ENCODE results near the gene PLEKHB1. TPM values are rescaled to one million over a fixed set of nuclear protein-coding genes. Genes with fewer than 3 reads are reported as not detected.

PLEKHB1 gene, protein sequence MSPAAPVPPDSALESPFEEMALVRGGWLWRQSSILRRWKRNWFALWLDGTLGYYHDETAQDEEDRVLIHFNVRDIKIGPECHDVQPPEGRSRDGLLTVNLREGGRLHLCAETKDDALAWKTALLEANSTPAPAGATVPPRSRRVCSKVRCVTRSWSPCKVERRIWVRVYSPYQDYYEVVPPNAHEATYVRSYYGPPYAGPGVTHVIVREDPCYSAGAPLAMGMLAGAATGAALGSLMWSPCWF
- polyA plus RNA-seq = 10 to 100 TPM in 3 of 4 donors, 1 to 10 TPM in 1; 4.1 to 20.8 (median 11.9) TPM
- long read RNA-seq, donor 1, transcript PLEKHB1-201 (7 exons, 2,016 nt) = major isoform, 5 of 6 reads
- long read RNA-seq, donor 1, partial matches to known transcripts = 0 of 6 reads
- long read RNA-seq, donor 1, other reads (novel, unspliced or antisense) = 0 of 6 reads
- long read RNA-seq, donor 2, partial matches to known transcripts = 0 of 2 reads
- long read RNA-seq, donor 2, other reads (novel, unspliced or antisense) = 0 of 2 reads
- long read RNA-seq, donor 3, partial matches to known transcripts = 0 of 1 reads
- long read RNA-seq, donor 3, other reads (novel, unspliced or antisense) = 0 of 1 reads
- long read RNA-seq, donor 4 = 0 reads
- long read RNA-seq, donor 5 = 0 reads
- long read RNA-seq, donor 6, partial matches to known transcripts = 0 of 3 reads
- long read RNA-seq, donor 6, other reads (novel, unspliced or antisense) = 0 of 3 reads
- long read RNA-seq, donor 7 = 0 reads
- long read RNA-seq, donor 8 = 0 reads
- long read RNA-seq, donor 9 = 0 reads
- long read RNA-seq, donor 10, partial matches to known transcripts = 0 of 1 reads
- long read RNA-seq, donor 10, other reads (novel, unspliced or antisense) = 0 of 1 reads

DNA sequence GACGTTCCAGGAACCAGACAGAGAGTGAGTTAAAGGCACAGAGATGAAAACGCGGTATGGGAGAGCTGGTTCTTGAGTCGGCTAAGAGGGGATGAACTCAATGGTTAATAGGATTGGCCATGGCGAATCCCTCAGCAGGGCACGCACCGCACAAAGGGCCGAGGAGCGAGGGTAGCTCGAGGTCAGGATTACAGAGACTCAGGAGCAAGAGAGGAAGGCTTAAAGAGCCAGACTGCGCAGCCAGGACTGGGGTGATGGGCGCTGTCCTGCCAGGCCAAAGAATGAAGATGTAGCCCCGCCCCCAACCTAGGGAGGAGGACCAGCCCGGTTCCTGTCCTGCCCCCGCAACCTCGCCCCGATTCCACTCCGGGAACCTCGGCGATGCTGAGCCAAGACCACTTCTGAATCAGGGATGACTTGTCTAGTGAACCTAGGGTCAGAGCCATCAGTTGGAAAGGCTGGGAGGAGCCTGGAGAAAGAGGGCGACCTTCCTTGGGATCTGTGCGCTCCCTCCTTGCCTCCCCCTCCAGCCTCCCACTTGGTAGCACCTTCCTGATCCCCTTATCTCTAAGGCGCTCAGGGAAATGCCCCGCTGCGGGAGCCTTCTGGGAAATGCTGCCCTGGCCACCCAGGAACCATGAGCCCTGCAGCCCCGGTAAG lies at the start of gene PLEKHB1:
PLEKHB1 (plus strand) TSS at position 610 of the 660 bp plus-strand sequence; CDS start at position 638, 28 bp downstream.
- FAIRE-seq = no peak
- Histone ChIP-seq H3K27me3 (ENCODE audit: control insufficient read depth in 3 of 3, insufficient read depth in 3 of 3, low read length in 3 of 3) (peaks cover 0 to 17% (median 3%) of the 10 kb centered on the region in 3 donors), H3K4me3 (ENCODE audit: low read depth in 1 of 3, low read length in 3 of 3) (peak within 1 kb of the TSS in 2 of 3 donors; percentile 2 to 30), H3K36me3 (ENCODE audit: control insufficient read depth in 3 of 3, insufficient read depth in 2 of 3, low read depth in 1 of 3, low read length in 3 of 3) (peaks cover 0 to 3% (median 0%) of the 10 kb centered on the region in 3 donors), H3K9me3 (ENCODE audit: control insufficient read depth in 2 of 2, insufficient read depth in 1 of 2, low read depth in 1 of 2, low read length in 1 of 2) (no peaks in the 10 kb centered on the region), H3K4me1 (ENCODE audit: control insufficient read depth in 3 of 3, insufficient read depth in 2 of 3, low read depth in 1 of 3, low read length in 2 of 3) (peaks cover 0 to 10% (median 0%) of the 10 kb centered on the region in 3 donors), H3K27ac (ENCODE audit: low read depth in 1 of 3, low read length in 2 of 3) (no peak within 1 kb of the TSS)
- WGBS, 3 donors = 44 to 71% (median 46%) methylated on average over 26 of the region's 26 CpGs
- DNase-seq = peak in 1 of 2 donors; percentile 32

DNA sequence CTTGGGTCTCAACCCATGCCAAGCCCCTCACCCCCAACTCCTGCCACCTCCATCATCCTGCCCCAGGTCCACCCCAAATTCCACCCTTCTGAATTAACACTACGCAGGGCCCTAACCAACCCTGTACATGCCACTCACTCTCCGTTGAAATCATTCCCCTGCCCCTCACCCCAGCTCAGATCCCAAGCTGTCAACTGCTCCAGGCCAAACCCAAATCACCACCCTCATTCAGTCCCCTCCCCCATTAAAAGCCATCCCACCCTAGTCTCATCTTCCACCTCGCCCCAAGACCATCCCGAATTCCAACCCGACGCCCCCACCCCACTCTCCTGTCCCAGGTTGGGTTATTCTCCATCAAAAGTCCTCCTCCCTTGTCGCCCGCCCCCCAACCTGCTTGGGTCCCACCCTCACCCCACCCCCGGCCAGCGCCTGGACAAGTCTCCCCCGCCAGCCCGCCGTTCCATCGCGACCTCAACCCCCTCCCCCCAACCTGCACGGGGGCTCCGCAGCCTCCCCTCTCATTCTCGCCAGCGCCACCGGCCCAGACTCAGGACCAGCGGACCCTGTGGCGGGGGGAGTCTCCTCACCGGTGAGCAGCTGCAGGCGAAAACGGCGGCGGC lies 48.9 kb upstream of the PLEKHB1 start:
- peak in 1 of 2 donors; percentile 6 for DNase-seq

DNA sequence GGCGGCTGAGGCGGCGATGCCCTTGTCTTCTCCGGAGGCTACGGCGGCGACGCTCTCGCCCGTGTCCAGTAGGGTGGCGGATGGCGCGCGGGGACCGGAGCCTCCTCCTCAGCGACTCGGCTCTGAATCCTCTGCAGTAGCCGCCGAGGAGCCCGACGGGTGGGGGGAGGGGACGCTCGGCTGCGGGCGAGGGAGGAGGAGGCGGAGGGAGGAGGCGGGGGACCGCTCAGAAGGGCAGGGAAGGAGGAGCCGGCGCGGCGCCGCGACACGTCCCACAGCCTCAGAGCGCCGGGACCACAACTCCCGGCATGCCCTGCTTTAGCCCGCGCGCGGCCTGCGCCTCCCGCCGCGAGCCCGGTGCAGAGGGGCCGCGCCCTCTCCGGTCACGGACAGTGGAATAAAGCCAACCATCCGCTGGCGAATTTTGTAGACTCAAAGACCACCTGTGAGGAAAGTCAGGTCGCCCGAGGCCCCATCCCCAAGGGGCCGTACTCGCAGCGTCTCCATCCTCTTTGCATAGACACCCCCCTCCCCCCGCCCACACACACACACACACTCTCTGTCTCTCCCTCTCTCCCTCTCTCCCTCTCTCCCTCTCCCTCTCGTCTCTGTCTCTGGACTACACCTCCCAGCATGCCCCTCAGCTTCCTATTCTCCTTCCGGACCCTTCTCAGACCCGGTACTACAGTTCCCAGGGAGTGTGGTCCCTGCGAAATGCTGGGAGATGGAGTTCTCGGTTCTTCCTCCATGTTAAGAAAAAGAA lies 48.2 kb upstream of the PLEKHB1 start, which contains the start of gene FAM168A:
FAM168A (minus strand) TSS at position 157 of the 763 bp plus-strand sequence. CDS start 129,638 bp downstream, outside the sequence.
- H3K4me3 ChIP-seq (ENCODE audit: low read depth in 1 of 3, low read length in 3 of 3) = peak within 1 kb of the TSS; percentile 92 to 93 (median 93)
- no peaks in the 10 kb centered on the region for H3K36me3 ChIP-seq (ENCODE audit: control insufficient read depth in 3 of 3, insufficient read depth in 2 of 3, low read depth in 1 of 3, low read length in 3 of 3)
- peak within 1 kb of the TSS; percentile 71 to 77 (median 72) for H3K27ac ChIP-seq (ENCODE audit: low read depth in 1 of 3, low read length in 2 of 3)
- H3K27me3 ChIP-seq (ENCODE audit: control insufficient read depth in 3 of 3, insufficient read depth in 3 of 3, low read length in 3 of 3) = no peaks in the 10 kb centered on the region
- FAIRE-seq (no peak), DNase-seq (peak; percentile 99)
- no peaks in the 10 kb centered on the region for H3K9me3 ChIP-seq (ENCODE audit: control insufficient read depth in 2 of 2, insufficient read depth in 1 of 2, low read depth in 1 of 2, low read length in 1 of 2)
- 0 to 1% (median 0%) methylated on average over 40 to 64 of the region's 64 CpGs for WGBS, 3 donors
- H3K4me1 ChIP-seq (ENCODE audit: control insufficient read depth in 3 of 3, insufficient read depth in 2 of 3, low read depth in 1 of 3, low read length in 2 of 3) = peaks cover 7% of the 10 kb centered on the region in 3 donors

More for the DNA sequence above, 48.9 kb upstream of the PLEKHB1 start:
- WGBS, 3 donors = 4 to 6% (median 6%) methylated on average over 23 to 27 of the region's 27 CpGs
- no peaks in the 10 kb centered on the region for H3K27me3 ChIP-seq (ENCODE audit: control insufficient read depth in 3 of 3, insufficient read depth in 3 of 3, low read length in 3 of 3)
- no peaks in the 10 kb centered on the region for H3K9me3 ChIP-seq (ENCODE audit: control insufficient read depth in 2 of 2, insufficient read depth in 1 of 2, low read depth in 1 of 2, low read length in 1 of 2)
- peak overlapping the region; percentile 92 to 93 (median 93) for H3K4me3 ChIP-seq (ENCODE audit: low read depth in 1 of 3, low read length in 3 of 3)
- peaks cover 7% of the 10 kb centered on the region in 3 donors for H3K4me1 ChIP-seq (ENCODE audit: control insufficient read depth in 3 of 3, insufficient read depth in 2 of 3, low read depth in 1 of 3, low read length in 2 of 3)
- no peaks in the 10 kb centered on the region for H3K36me3 ChIP-seq (ENCODE audit: control insufficient read depth in 3 of 3, insufficient read depth in 2 of 3, low read depth in 1 of 3, low read length in 3 of 3)
- FAIRE-seq = no peak
- peak overlapping the region; percentile 54 to 72 (median 62) for H3K27ac ChIP-seq (ENCODE audit: low read depth in 1 of 3, low read length in 2 of 3)

DNA sequence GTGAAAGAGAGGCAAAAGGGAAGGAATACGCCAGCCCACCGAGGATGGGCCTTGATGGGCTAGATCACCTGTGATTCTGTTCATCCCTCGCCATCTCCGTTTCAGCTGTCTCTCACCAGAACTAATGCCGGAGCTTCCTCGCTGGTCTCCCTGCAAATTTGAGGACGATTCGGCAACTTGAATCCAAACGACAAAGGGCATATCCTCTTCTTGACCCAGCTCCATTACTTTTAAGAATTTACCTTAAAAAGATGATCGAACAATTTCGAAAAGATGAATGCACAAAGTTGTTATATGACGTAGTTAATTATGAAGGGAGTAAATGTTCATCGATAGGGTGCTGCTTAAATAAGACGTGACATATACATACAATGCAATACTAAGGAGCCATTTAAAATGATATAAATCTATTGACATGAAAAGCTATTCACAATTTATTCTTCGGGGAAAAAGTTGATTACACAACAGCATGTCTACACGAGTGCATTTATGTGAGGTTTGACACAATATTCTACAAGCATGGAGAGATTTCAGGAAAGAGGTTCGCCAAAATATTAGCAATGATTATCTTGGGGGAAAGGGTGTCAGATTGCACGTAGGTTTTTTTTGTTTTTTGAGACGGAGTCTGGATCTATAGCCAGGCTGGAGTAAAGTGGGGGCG lies 47.5 kb upstream of the PLEKHB1 start:
- 23 to 26% (median 23%) methylated on average over 20 of the region's 20 CpGs for WGBS, 3 donors
- Histone ChIP-seq H3K36me3 (ENCODE audit: control insufficient read depth in 3 of 3, insufficient read depth in 2 of 3, low read depth in 1 of 3, low read length in 3 of 3) (no peaks in the 10 kb centered on the region), H3K27me3 (ENCODE audit: control insufficient read depth in 3 of 3, insufficient read depth in 3 of 3, low read length in 3 of 3) (no peaks in the 10 kb centered on the region), H3K9me3 (ENCODE audit: control insufficient read depth in 2 of 2, insufficient read depth in 1 of 2, low read depth in 1 of 2, low read length in 1 of 2) (no peaks in the 10 kb centered on the region), H3K4me3 (ENCODE audit: low read depth in 1 of 3, low read length in 3 of 3) (peak overlapping the region in 2 of 3 donors; percentile 93), H3K27ac (ENCODE audit: low read depth in 1 of 3, low read length in 2 of 3) (peak overlapping the region; percentile 71 to 77 (median 72)), H3K4me1 (ENCODE audit: control insufficient read depth in 3 of 3, insufficient read depth in 2 of 3, low read depth in 1 of 3, low read length in 2 of 3) (peaks cover 7% of the 10 kb centered on the region in 3 donors)
- FAIRE-seq (no peak), DNase-seq (no peak)

DNA sequence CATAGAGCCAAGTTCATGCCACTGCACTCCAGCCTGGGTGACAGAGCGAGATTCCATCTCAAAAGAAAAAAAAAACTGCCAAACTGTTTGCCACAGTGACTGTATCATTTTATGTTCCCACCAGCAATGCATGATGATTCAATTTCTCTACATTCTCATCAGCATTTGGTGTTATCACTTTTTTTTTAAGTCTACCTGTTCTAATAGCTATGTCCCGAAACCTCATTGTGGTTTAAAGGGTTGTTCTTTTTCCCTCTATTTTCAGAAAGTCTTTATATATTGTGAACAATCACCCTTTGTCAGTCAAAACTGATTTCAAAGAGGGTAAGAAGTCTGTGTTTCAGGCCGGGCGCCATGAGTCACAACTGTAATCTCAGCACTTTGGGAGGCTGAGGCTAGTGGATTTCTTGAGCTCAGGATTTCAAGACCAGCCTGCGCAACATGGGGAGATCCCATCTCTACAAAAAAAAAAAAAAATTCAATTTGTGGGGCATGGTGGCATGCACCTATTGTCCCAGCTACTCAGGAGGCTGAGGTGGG lies 33.7 kb upstream of the PLEKHB1 start:
- no peaks in the 10 kb centered on the region for H3K9me3 ChIP-seq (ENCODE audit: control insufficient read depth in 2 of 2, insufficient read depth in 1 of 2, low read depth in 1 of 2, low read length in 1 of 2)
- no peaks in the 10 kb centered on the region for H3K27me3 ChIP-seq (ENCODE audit: control insufficient read depth in 3 of 3, insufficient read depth in 3 of 3, low read length in 3 of 3)
- no peak for FAIRE-seq
- 80 to 86% (median 82%) methylated on average over 5 of the region's 5 CpGs for WGBS, 3 donors
- DNase-seq = no peak
- H3K4me3 ChIP-seq (ENCODE audit: low read depth in 1 of 3, low read length in 3 of 3) = no peak overlapping the region
- no peaks in the 10 kb centered on the region for H3K36me3 ChIP-seq (ENCODE audit: control insufficient read depth in 3 of 3, insufficient read depth in 2 of 3, low read depth in 1 of 3, low read length in 3 of 3)
- no peaks in the 10 kb centered on the region for H3K4me1 ChIP-seq (ENCODE audit: control insufficient read depth in 3 of 3, insufficient read depth in 2 of 3, low read depth in 1 of 3, low read length in 2 of 3)
- no peak overlapping the region for H3K27ac ChIP-seq (ENCODE audit: low read depth in 1 of 3, low read length in 2 of 3)

DNA sequence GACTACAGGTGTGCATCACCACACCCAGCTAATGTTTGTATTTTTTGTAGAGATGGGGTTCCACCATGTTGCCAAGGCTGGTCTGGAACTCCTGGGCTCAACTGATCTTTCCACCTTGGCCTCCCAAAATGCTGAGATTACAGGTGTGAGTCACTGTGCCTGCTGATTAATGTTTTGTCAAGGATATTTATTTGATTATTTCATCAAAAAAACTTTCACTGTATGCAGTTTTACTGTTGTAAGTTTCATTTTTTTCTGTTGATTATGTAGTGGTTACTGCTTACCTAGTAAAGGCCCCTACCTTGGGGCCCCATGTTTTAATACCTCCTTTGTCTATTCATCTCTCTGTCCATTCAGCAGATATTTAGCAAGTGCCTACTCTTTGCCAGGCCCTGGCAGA lies 31.8 kb upstream of the PLEKHB1 start:
- Histone ChIP-seq H3K27ac (ENCODE audit: low read depth in 1 of 3, low read length in 2 of 3) (no peak overlapping the region), H3K9me3 (ENCODE audit: control insufficient read depth in 2 of 2, insufficient read depth in 1 of 2, low read depth in 1 of 2, low read length in 1 of 2) (no peaks in the 10 kb centered on the region), H3K4me3 (ENCODE audit: low read depth in 1 of 3, low read length in 3 of 3) (no peak overlapping the region), H3K4me1 (ENCODE audit: control insufficient read depth in 3 of 3, insufficient read depth in 2 of 3, low read depth in 1 of 3, low read length in 2 of 3) (no peaks in the 10 kb centered on the region), H3K36me3 (ENCODE audit: control insufficient read depth in 3 of 3, insufficient read depth in 2 of 3, low read depth in 1 of 3, low read length in 3 of 3) (no peaks in the 10 kb centered on the region), H3K27me3 (ENCODE audit: control insufficient read depth in 3 of 3, insufficient read depth in 3 of 3, low read length in 3 of 3) (no peaks in the 10 kb centered on the region)
- no peak for FAIRE-seq
- DNase-seq = no peak
